OCI-LY7 (cell line): ENCODE results near the gene ZNF474. TPM values are rescaled to one million over a fixed set of nuclear protein-coding genes. Genes with fewer than 3 reads are reported as not detected.

Experiments used
- BruUV-seq: library from RNA; stranded (reverse); fragments of 400-500 nt; replicated peaks from 2 replicates; lab custom pipeline; 2021; lab: Mats Ljungman, UMichigan
- CTCF ChIA-PET: fragments of 300-600 bp; sonication (Branson Sonifier 250); formaldehyde crosslinking; loops from one replicate; lab custom pipeline; 2022; ENCODE audit warnings: antibody characterized with exemption; ENCODE audit not compliant: unreplicated experiment; lab: Charles Lee
- POLR2A ChIA-PET: fragments of 300-600 bp; sonication (Branson Sonifier 250); formaldehyde crosslinking; loops from one replicate; lab custom pipeline; 2022; ENCODE audit warnings: antibody characterized with exemption; lab: Charles Lee
- DNase-seq: peaks from one replicate; pipeline ENCODE4 v3.0.0-alpha.2; 2015; ENCODE audit warnings: low spot score
- H2AFZ ChIP-seq: fragments of 200-600 bp; sonication (generic), shearing (Covaris generic); 2 replicates; pipeline ENCODE4 v1.6.1; 2014; ENCODE audit warnings: mild to moderate bottlenecking, antibody characterized with exemption, low read length, moderate library complexity
- H3K27ac ChIP-seq: fragments of 200-600 bp; sonication (generic); 2 replicates; pipeline ENCODE4 v1.5.1; 2014; ENCODE audit warnings: mixed run types, low read depth, mild to moderate bottlenecking, moderate library complexity, low read length, inconsistent platforms; ENCODE audit not compliant: poor library complexity, severe bottlenecking
- H3K36me3 ChIP-seq: fragments of 200-600 bp; sonication (generic); 2 replicates; pipeline ENCODE4 v1.6.1; 2014; ENCODE audit warnings: mild to moderate bottlenecking, antibody characterized with exemption, low read length, moderate library complexity, mixed read lengths; ENCODE audit not compliant: insufficient read depth
- H3K4me1 ChIP-seq: fragments of 200-600 bp; sonication (generic); 2 replicates; pipeline ENCODE4 v1.5.1; 2014; ENCODE audit warnings: mild to moderate bottlenecking, low read length; ENCODE audit not compliant: insufficient read depth, poor library complexity, severe bottlenecking
- H3K4me2 ChIP-seq: fragments of 200-600 bp; sonication (generic); 2 replicates; pipeline ENCODE4 v1.6.1; 2014; ENCODE audit warnings: mild to moderate bottlenecking, low read length
- H3K4me3 ChIP-seq: fragments of 200-600 bp; sonication (generic); 2 replicates; pipeline ENCODE4 v1.5.1; 2014; ENCODE audit warnings: mild to moderate bottlenecking, low read depth, low read length; ENCODE audit not compliant: poor library complexity, severe bottlenecking
- H3K79me2 ChIP-seq: fragments of 200-600 bp; sonication (generic); 2 replicates; pipeline ENCODE4 v1.6.1; 2016; ENCODE audit warnings: low read depth, mild to moderate bottlenecking, low read length, moderate library complexity, mixed read lengths; ENCODE audit not compliant: insufficient read depth
- H3K9me2 ChIP-seq: fragments of 200-600 bp; sonication (generic); 2 replicates; pipeline ENCODE4 v1.6.1; 2016; ENCODE audit warnings: mild to moderate bottlenecking, low read length, mixed read lengths; ENCODE audit not compliant: insufficient read depth
- H3K9me3 ChIP-seq: fragments of 200-600 bp; sonication (generic); 2 replicates; pipeline ENCODE4 v1.6.1; 2014; ENCODE audit warnings: mild to moderate bottlenecking, mixed run types, low read length, mixed read lengths
- H4K20me1 ChIP-seq: fragments of 200-600 bp; sonication (generic); 2 replicates; pipeline ENCODE4 v1.6.1; 2014; ENCODE audit warnings: mild to moderate bottlenecking, antibody characterized with exemption, low read length, moderate library complexity, mixed read lengths; ENCODE audit not compliant: insufficient read depth
- EZH2phosphoT487 ChIP-seq: fragments of 200-600 bp; sonication (generic); IDR thresholded peaks from 2 replicates; pipeline ENCODE4 v1.6.1; 2018; ENCODE audit warnings: low read depth, borderline replicate concordance, mild to moderate bottlenecking, mixed run types, antibody characterized with exemption, low read length, moderate library complexity, mixed read lengths
- intact Hi-C: fragments of 100-400 bp; cut with micrococcal nuclease; formaldehyde crosslinking; loops from one replicate; pipeline ENCODE4 v1.10.0; 2022; ENCODE audit not compliant: unreplicated experiment
- total RNA-seq, 2 experiments: library from RNA; depleted of rRNA in 1 of 2; stranded (reverse); fragments of >200 nt in 1 of 2; shearing (Covaris generic) in 1 of 2; gene quantifications; 2 replicates each; pipeline ENCODE4 v1.2.3, GENCODE V29; 2014 to 2022
- TF ChIP-seq, protein P1 (sequence below): fragments of 200-600 bp; sonication (generic); conservative IDR thresholded peaks from 2 replicates; pipeline ENCODE4 v1.5.1; 2014; ENCODE audit warnings: mild to moderate bottlenecking, antibody characterized with exemption, low read length, moderate library complexity, mixed read lengths

ZNF474 gene
- total RNA-seq, 2 experiments from 2014 or later = not detected

DNA sequence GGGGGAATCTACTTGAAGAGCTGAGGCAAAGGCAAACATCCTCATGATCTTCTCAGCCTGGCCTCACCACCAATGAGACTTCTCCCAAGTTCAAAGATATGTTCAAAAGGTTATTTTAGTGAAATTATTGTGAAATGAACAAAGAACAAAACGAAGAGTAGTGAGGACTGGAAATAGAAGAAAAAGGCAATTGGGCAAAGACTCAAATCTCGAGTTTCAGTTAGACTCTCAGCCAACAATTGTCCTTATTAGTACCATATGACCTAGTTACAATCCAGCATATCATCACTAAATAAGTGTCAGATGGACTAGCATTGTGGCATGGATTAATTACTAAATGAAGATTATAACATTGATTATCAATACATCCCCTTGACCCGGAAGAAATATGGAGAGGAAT, 9.0 kb downstream of the ZNF474 start:
- intact Hi-C loops = no loop called here
- Histone ChIP-seq H3K9me3 (no peaks in the 10 kb centered on the region), H3K36me3 (no peaks in the 10 kb centered on the region), H3K79me2 (no peaks in the 10 kb centered on the region), H3K4me1 (no peaks in the 10 kb centered on the region), H3K4me2 (no peak overlapping the region), H2AFZ (no peak overlapping the region), H3K27ac (no peak overlapping the region), H3K4me3 (no peak overlapping the region), H3K9me2 (no peaks in the 10 kb centered on the region), H4K20me1 (no peaks in the 10 kb centered on the region)
- no peak for TF ChIP-seq EZH2phosphoT487
- TF ChIP-seq, protein P1, sequence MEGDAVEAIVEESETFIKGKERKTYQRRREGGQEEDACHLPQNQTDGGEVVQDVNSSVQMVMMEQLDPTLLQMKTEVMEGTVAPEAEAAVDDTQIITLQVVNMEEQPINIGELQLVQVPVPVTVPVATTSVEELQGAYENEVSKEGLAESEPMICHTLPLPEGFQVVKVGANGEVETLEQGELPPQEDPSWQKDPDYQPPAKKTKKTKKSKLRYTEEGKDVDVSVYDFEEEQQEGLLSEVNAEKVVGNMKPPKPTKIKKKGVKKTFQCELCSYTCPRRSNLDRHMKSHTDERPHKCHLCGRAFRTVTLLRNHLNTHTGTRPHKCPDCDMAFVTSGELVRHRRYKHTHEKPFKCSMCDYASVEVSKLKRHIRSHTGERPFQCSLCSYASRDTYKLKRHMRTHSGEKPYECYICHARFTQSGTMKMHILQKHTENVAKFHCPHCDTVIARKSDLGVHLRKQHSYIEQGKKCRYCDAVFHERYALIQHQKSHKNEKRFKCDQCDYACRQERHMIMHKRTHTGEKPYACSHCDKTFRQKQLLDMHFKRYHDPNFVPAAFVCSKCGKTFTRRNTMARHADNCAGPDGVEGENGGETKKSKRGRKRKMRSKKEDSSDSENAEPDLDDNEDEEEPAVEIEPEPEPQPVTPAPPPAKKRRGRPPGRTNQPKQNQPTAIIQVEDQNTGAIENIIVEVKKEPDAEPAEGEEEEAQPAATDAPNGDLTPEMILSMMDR = no peak
- BruUV-seq = no TSS peak
- no peak for DNase-seq
- POLR2A ChIA-PET = no interaction called here
- CTCF ChIA-PET = no interaction called here

DNA sequence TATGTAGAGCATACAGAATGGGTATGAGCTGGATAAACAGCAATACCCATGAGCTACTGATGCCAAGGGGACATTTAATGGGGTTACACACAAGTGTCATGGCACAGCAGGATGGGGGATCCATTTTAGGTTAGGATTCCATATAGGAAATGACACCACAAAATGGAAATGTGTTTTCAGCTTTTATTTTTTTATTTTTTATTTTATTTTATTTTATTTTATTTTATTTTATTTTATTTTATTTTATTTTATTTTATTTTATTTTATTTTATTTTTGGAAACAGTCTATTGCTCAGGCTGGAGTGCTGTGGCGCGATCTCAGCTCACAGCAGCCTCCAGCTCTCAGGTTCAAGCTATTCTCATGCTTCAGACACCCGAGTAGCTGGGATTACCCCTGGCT, 11.6 kb downstream of the ZNF474 start:
- intact Hi-C loops = no loop called here
- Histone ChIP-seq H3K4me1 (no peaks in the 10 kb centered on the region), H3K36me3 (no peaks in the 10 kb centered on the region), H3K9me3 (no peaks in the 10 kb centered on the region), H3K27ac (no peak overlapping the region), H4K20me1 (no peaks in the 10 kb centered on the region), H3K4me3 (no peak overlapping the region), H2AFZ (no peak overlapping the region), H3K79me2 (no peaks in the 10 kb centered on the region), H3K4me2 (no peak overlapping the region), H3K9me2 (no peaks in the 10 kb centered on the region)
- no peak for DNase-seq
- ChIA-PET CTCF (no interaction called here), POLR2A (no interaction called here)
- TF ChIP-seq, protein P1 = no peak
- TF ChIP-seq EZH2phosphoT487 = no peak
- BruUV-seq = no TSS peak

DNA sequence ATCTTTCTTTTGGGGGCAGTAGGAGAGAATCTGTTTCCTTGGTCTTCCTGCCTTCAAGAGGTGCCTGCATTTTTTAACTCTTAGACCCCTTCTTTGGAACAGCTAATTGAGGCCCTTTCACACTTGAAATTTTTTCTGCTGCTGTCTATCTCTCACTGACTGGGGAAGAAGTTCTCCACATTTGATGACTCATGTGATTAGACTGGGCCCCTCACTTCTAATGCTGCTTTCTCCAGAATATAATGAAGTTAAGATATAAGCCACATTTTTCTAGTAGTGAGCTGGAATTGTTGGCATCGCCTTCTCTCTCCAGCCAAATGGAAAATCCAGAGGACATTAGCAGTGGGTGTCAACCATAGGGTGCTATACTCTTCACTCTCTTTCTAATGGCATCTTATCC, 12.4 kb downstream of the ZNF474 start:
- DNase-seq = no peak
- no peaks in the 10 kb centered on the region for H3K36me3 ChIP-seq
- H3K9me3 ChIP-seq = no peaks in the 10 kb centered on the region
- H3K4me2 ChIP-seq = no peak overlapping the region
- no peak overlapping the region for H2AFZ ChIP-seq
- ChIA-PET POLR2A (no interaction called here), CTCF (no interaction called here)
- intact Hi-C loops = no loop called here
- no peaks in the 10 kb centered on the region for H3K79me2 ChIP-seq
- H3K9me2 ChIP-seq = no peaks in the 10 kb centered on the region
- TF ChIP-seq, protein P1 = no peak
- no peak for TF ChIP-seq EZH2phosphoT487
- no TSS peak for BruUV-seq
- H3K27ac ChIP-seq = no peak overlapping the region
- H3K4me3 ChIP-seq = no peak overlapping the region
- H3K4me1 ChIP-seq = no peaks in the 10 kb centered on the region
- no peaks in the 10 kb centered on the region for H4K20me1 ChIP-seq
